H1 (cell line): ENCODE data around the gene GALNT6. TPM values are rescaled to one million over a fixed set of nuclear protein-coding genes. Genes with fewer than 3 reads are reported as not detected.

Experiments
- CTCF ChIA-PET: fragments of 300-600 bp; sonication (Branson Sonifier 250); formaldehyde crosslinking; loops from one replicate; lab custom pipeline; 2021; ENCODE audit not compliant: partially characterized antibody; lab: Charles Lee
- POLR2A ChIA-PET: fragments of 300-600 bp; sonication (Branson Sonifier 250); formaldehyde crosslinking; loops from one replicate; lab custom pipeline; 2021; ENCODE audit warnings: inconsistent platforms; ENCODE audit not compliant: partially characterized antibody; lab: Charles Lee
- DNase-seq, 2 experiments: peaks; one replicate each; pipeline versions ENCODE4 v3.0.0 to v3.0.0-alpha.2; 2010 to 2022; ENCODE audit warnings: low spot score in 2 of 2, low read depth in 1 of 2, mixed read lengths in 1 of 2
- FAIRE-seq: peaks from 2 replicates; lab custom pipeline; 2011; peaks lifted over from hg19 to GRCh38; lab: Jason Lieb, UNC
- H2AFZ ChIP-seq: 2 replicates; pipeline ENCODE4 v1.8.1; 2012; ENCODE audit warnings: low read length, inconsistent platforms
- H2AK5ac ChIP-seq: 2 replicates; pipeline ENCODE4 v1.6.1; 2013; ENCODE audit warnings: low read depth, low read length
- H2BK120ac ChIP-seq: replicated peaks from 2 replicates; pipeline ENCODE3; 2013; ENCODE audit warnings: low read depth, low read length, inconsistent platforms
- H2BK12ac ChIP-seq: 2 replicates; pipeline ENCODE4 v1.6.1; 2013; ENCODE audit warnings: low read depth, low read length
- H2BK15ac ChIP-seq: 2 replicates; pipeline ENCODE4 v1.6.1; 2013; ENCODE audit warnings: low read length
- H2BK20ac ChIP-seq: 2 replicates; pipeline ENCODE4 v1.6.1; 2013; ENCODE audit warnings: low read length
- H2BK5ac ChIP-seq: 2 replicates; pipeline ENCODE4 v1.6.1; 2013; ENCODE audit warnings: low read depth, low read length
- H3K14ac ChIP-seq: 2 replicates; pipeline ENCODE4 v1.6.1; 2013; ENCODE audit warnings: inconsistent platforms; ENCODE audit not compliant: insufficient read length
- H3K18ac ChIP-seq: 2 replicates; pipeline ENCODE4 v1.6.1; 2013; ENCODE audit warnings: low read length; ENCODE audit errors: extremely low read depth
- H3K23ac ChIP-seq: 2 replicates; pipeline ENCODE4 v1.6.1; 2013; ENCODE audit warnings: inconsistent platforms; ENCODE audit not compliant: insufficient read length
- H3K23me2 ChIP-seq: 2 replicates; pipeline ENCODE4 v1.6.1; 2013; ENCODE audit warnings: low read depth, low read length
- H3K27ac ChIP-seq: 2 replicates; pipeline ENCODE4 v1.6.1; 2011; ENCODE audit warnings: low read depth, low read length, inconsistent platforms
- H3K27me3 ChIP-seq, 4 experiments: replicated peaks in 1 of 4; 1 replicate in 1 of 4; 2 replicates in 3 of 4; pipeline versions ENCODE4 v1.6.1 to v1.8.1; 2011 to 2013; ENCODE audit warnings: low read length in 3 of 4, mild to moderate bottlenecking in 3 of 4, inconsistent platforms in 2 of 4, mixed read lengths in 2 of 4, moderate library complexity in 1 of 4; ENCODE audit not compliant: control insufficient read depth in 3 of 4, insufficient read depth in 3 of 4; ENCODE audit errors: extremely low read depth in 1 of 4
- H3K36me3 ChIP-seq, 4 experiments: 2 replicates each; pipeline versions ENCODE4 v1.6.1 to v1.8.1; 2011 to 2013; ENCODE audit warnings: mild to moderate bottlenecking in 4 of 4, low read length in 3 of 4, moderate library complexity in 2 of 4, control low read depth in 1 of 4, inconsistent platforms in 1 of 4; ENCODE audit not compliant: insufficient read depth in 4 of 4, control insufficient read depth in 2 of 4
- H3K4ac ChIP-seq: replicated peaks from 2 replicates; pipeline ENCODE3; 2013; ENCODE audit warnings: low read length, low read depth, mixed read lengths, inconsistent platforms; ENCODE audit not compliant: insufficient read length
- H3K4me1 ChIP-seq, 4 experiments: replicated peaks in 1 of 4; 1 replicate in 1 of 4; 2 replicates in 3 of 4; pipeline versions ENCODE4 v1.6.1 to v1.8.1; 2011 to 2013; ENCODE audit warnings: low read length in 3 of 4, inconsistent platforms in 2 of 4, mixed read lengths in 1 of 4; ENCODE audit not compliant: insufficient read depth in 4 of 4, control insufficient read depth in 3 of 4
- H3K4me2 ChIP-seq, 2 experiments: 2 replicates each; pipeline versions ENCODE4 v1.6.1 to v1.8.1; 2011 to 2013; ENCODE audit warnings: low read depth in 2 of 2, low read length in 2 of 2, control low read depth in 1 of 2, inconsistent platforms in 1 of 2, mild to moderate bottlenecking in 1 of 2; ENCODE audit not compliant: insufficient read depth in 1 of 2
- H3K4me3 ChIP-seq, 4 experiments: fragments of 200-600, 300-600 bp in 1 of 4; sonication (generic), shearing (Covaris generic), sonication (Bioruptor Twin) in 1 of 4; 2 replicates each; pipeline versions ENCODE4 v1.5.1 to v1.8.1; 2011 to 2016; ENCODE audit warnings: low read length in 4 of 4, low read depth in 3 of 4, control low read depth in 2 of 4, inconsistent platforms in 2 of 4, mild to moderate bottlenecking in 2 of 4, mixed read lengths in 1 of 4, moderate library complexity in 1 of 4; ENCODE audit not compliant: insufficient read depth in 2 of 4; ENCODE audit errors: extremely low read depth in 1 of 4
- H3K56ac ChIP-seq: replicated peaks from 2 replicates; pipeline ENCODE3; 2013; ENCODE audit warnings: low read depth, mild to moderate bottlenecking, mixed read lengths, low read length, inconsistent platforms; ENCODE audit not compliant: insufficient read length
- H3K79me1 ChIP-seq: 2 replicates; pipeline ENCODE4 v1.6.1; 2013; ENCODE audit warnings: low read depth, low read length, control low read depth
- H3K79me2 ChIP-seq, 2 experiments: 2 replicates each; pipeline versions ENCODE4 v1.6.1 to v1.8.1; 2012 to 2013; ENCODE audit warnings: low read length in 2 of 2, mild to moderate bottlenecking in 2 of 2, inconsistent platforms in 1 of 2; ENCODE audit not compliant: insufficient read depth in 2 of 2, control insufficient read depth in 1 of 2
- H3K9ac ChIP-seq, 4 experiments: replicated peaks in 1 of 4; 1 replicate in 1 of 4; 2 replicates in 3 of 4; pipeline versions ENCODE4 v1.6.1 to v1.8.1; 2011 to 2013; ENCODE audit warnings: low read depth in 3 of 4, low read length in 3 of 4, control low read depth in 2 of 4, mild to moderate bottlenecking in 2 of 4, moderate library complexity in 2 of 4, inconsistent platforms in 1 of 4; ENCODE audit errors: extremely low read depth in 1 of 4
- H3K9me3 ChIP-seq, 2 experiments: 2 replicates each; pipeline versions ENCODE4 v1.6.1 to v1.8.1; 2012 to 2013; ENCODE audit warnings: mild to moderate bottlenecking in 2 of 2, moderate library complexity in 2 of 2, control low read depth in 1 of 2, inconsistent platforms in 1 of 2, low read depth in 1 of 2, low read length in 1 of 2, mixed read lengths in 1 of 2; ENCODE audit not compliant: insufficient read depth in 2 of 2
- H4K20me1 ChIP-seq, 2 experiments: replicated peaks in 1 of 2; 2 replicates each; pipeline versions ENCODE3 to v1.8.1; 2011 to 2013; ENCODE audit warnings: inconsistent platforms in 2 of 2, low read length in 2 of 2, mild to moderate bottlenecking in 1 of 2; ENCODE audit not compliant: insufficient read depth in 2 of 2, control insufficient read depth in 1 of 2
- H4K5ac ChIP-seq: 2 replicates; pipeline ENCODE4 v1.6.1; 2013; ENCODE audit warnings: low read length, low read depth, mixed read lengths, inconsistent platforms; ENCODE audit not compliant: insufficient read length
- H4K8ac ChIP-seq: 2 replicates; pipeline ENCODE4 v1.8.0; 2013; ENCODE audit warnings: mild to moderate bottlenecking, moderate library complexity, low read length, inconsistent platforms; ENCODE audit not compliant: insufficient read depth; ENCODE audit errors: extremely low read depth
- H4K91ac ChIP-seq: replicated peaks from 2 replicates; pipeline ENCODE3; 2013; ENCODE audit warnings: low read length, mixed read lengths, inconsistent platforms; ENCODE audit not compliant: insufficient read length
- CBX5 ChIP-seq: fragments of 300-800, 300-1000 bp; sonication (generic); IDR thresholded peaks from 2 replicates; pipeline ENCODE4 v1.7.1; 2016; ENCODE audit warnings: antibody characterized with exemption, low read length, low read depth
- GTF2F1 ChIP-seq: IDR thresholded peaks from 2 replicates; pipeline ENCODE4 v1.6.1; 2012; ENCODE audit warnings: low read depth, low read length, improper control_type of control experiment, borderline replicate concordance
- KDM1A ChIP-seq: fragments of 200-600, 300-600 bp; sonication (generic); IDR thresholded peaks from 2 replicates; pipeline ENCODE4 v1.7.1; 2016; ENCODE audit warnings: mild to moderate bottlenecking, low read length, borderline replicate concordance
- RNF2 ChIP-seq: fragments of 200-900, 300-1000 bp; sonication (generic); IDR thresholded peaks from 2 replicates; pipeline ENCODE4 v1.7.1; 2016; ENCODE audit warnings: borderline replicate concordance, low read depth, mild to moderate bottlenecking, antibody characterized with exemption, low read length; ENCODE audit not compliant: poor library complexity, severe bottlenecking; ENCODE audit errors: missing control alignments
- SIRT6 ChIP-seq: IDR thresholded peaks from one replicate; pipeline ENCODE4 v1.7.1; 2012; ENCODE audit warnings: low read length, inconsistent platforms
- SUZ12 ChIP-seq: fragments of 200-600 bp; sonication (generic); IDR thresholded peaks from 2 replicates; pipeline ENCODE4 v1.6.1; 2012; ENCODE audit warnings: mild to moderate bottlenecking, inconsistent platforms, low read length, moderate library complexity, mixed read lengths
- TAF7 ChIP-seq: optimal IDR thresholded peaks from 2 replicates; pipeline ENCODE3; 2011; ENCODE audit warnings: low read depth, mild to moderate bottlenecking, inconsistent platforms, low read length, moderate library complexity, borderline replicate concordance
- ZNF274 ChIP-seq: IDR thresholded peaks from 2 replicates; pipeline ENCODE4 v1.7.0; 2012; ENCODE audit warnings: low read length, borderline replicate concordance; ENCODE audit errors: extremely low read depth
- WGBS, 2 experiments: shearing (Covaris generic) in 1 of 2; methylation state at CpG; one replicate each; pipeline versions ENCODE4 v1.1.6 to v1.1.7; 2013 to 2015; ENCODE audit warnings: low lambda C conversion rate in 2 of 2, mixed read lengths in 2 of 2, inconsistent platforms in 1 of 2, low coverage in 1 of 2, missing lambda C conversion rate in 1 of 2; ENCODE audit not compliant: insufficient replicate concordance in 2 of 2, insufficient coverage in 1 of 2, insufficient read length in 1 of 2; ENCODE audit errors: extremely low coverage in 1 of 2, missing lambda C conversion rate in 1 of 2; 5-methylcytosine and 5-hydroxymethylcytosine counted together
- polyA plus RNA-seq, 7 experiments: library from polyadenylated mRNA; depleted of rRNA in 3 of 7; stranded (reverse) in 5 of 7; unstranded in 2 of 7; fragments of >200 nt in 5 of 7; fragments of 200-250 nt in 2 of 7; gene quantifications; 1 replicate in 5 of 7; 2 replicates in 1 of 7; 4 replicates in 1 of 7; pipeline versions ENCODE4 v1.2.1 to v1.2.3, GENCODE V29; 2011 to 2013; ENCODE audit warnings: missing spikeins in 2 of 7, mixed read lengths in 2 of 7
- total RNA-seq: library from RNA; stranded (reverse); fragmentation: NEBNext Ultra II Directional; extraction: Animal tissue kit (Norgen Biotek cat#: 25700); gene quantifications from 2 replicates; pipeline ENCODE4 v1.2.1, GENCODE V29; 2021
- TF ChIP-seq, protein P1 (sequence below): IDR thresholded peaks from 2 replicates; pipeline ENCODE4 v1.6.1; 2011; ENCODE audit warnings: low read length, improper control_type of control experiment

GALNT6 gene
- total and polyA plus RNA-seq, 2 of the 8 experiments (the other 6 are each of a cell fraction or from before 2014, with no cell fraction given): 5.8 to 10.7 TPM

- no peaks in the 10 kb centered on the region for H3K4me1 ChIP-seq
- H3K18ac ChIP-seq: no peak overlapping the region
- H3K23me2 ChIP-seq: peaks cover 2% of the 10 kb centered on the region; the same call in 1 of the 2 replicates
- no peaks in the 10 kb centered on the region for H3K9me3 ChIP-seq
- H2BK120ac ChIP-seq: no peak overlapping the region
- no peak overlapping the region for H2BK12ac ChIP-seq
- no peak overlapping the region for H2BK5ac ChIP-seq
- H3K79me1 ChIP-seq: no peaks in the 10 kb centered on the region
- H4K91ac ChIP-seq: no peak overlapping the region
- H3K14ac ChIP-seq: no peak overlapping the region
- POLR2A ChIA-PET: interaction anchor here (1.2 to 1.3 kb wide), 2 partner anchors 13 to 39 kb away, joined by 3 to 4 read pairs; no protein-coding TSS in a partner anchor
- no peak overlapping the region for H3K23ac ChIP-seq
- H2AK5ac ChIP-seq: no peak overlapping the region
- no peak overlapping the region for H3K4me2 ChIP-seq
- H4K20me1 ChIP-seq: no peaks in the 10 kb centered on the region
- CTCF ChIA-PET: interaction anchor here (0.6 to 1.9 kb wide), 6 partner anchors 18 to 254 kb away, joined by 3 to 10 read pairs (median 3); no protein-coding TSS in a partner anchor
- WGBS, 2 experiments: 93% methylated on average over 6 of the region's 6 CpGs; no CpG with 5 or more reads in 1 of the 2 experiments
- H2BK20ac ChIP-seq: no peak overlapping the region
- no peak for DNase-seq
- FAIRE-seq: no peak
- no peaks in the 10 kb centered on the region for H3K79me2 ChIP-seq
- no peaks in the 10 kb centered on the region for H3K36me3 ChIP-seq
- H3K27ac ChIP-seq: no peak overlapping the region
- H2BK15ac ChIP-seq: no peak overlapping the region
- no peak overlapping the region for H4K8ac ChIP-seq
- H3K56ac ChIP-seq: no peak overlapping the region
- no peaks in the 10 kb centered on the region for H3K27me3 ChIP-seq
- peak overlapping the region; percentile 35; the same call in 1 of the 2 replicates for H2AFZ ChIP-seq
- H3K9ac ChIP-seq: no peak overlapping the region
- H4K5ac ChIP-seq: no peak overlapping the region
- no peak overlapping the region for H3K4ac ChIP-seq
- no peak overlapping the region for H3K4me3 ChIP-seq
- TF ChIP-seq CBX5 (no peak), SUZ12 (no peak), TAF7 (no peak), SIRT6 (no peak), GTF2F1 (no peak), ZNF274 (no peak), KDM1A (no peak), RNF2 (no peak)
- TF ChIP-seq, protein P1, sequence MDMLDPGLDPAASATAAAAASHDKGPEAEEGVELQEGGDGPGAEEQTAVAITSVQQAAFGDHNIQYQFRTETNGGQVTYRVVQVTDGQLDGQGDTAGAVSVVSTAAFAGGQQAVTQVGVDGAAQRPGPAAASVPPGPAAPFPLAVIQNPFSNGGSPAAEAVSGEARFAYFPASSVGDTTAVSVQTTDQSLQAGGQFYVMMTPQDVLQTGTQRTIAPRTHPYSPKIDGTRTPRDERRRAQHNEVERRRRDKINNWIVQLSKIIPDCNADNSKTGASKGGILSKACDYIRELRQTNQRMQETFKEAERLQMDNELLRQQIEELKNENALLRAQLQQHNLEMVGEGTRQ: no peak
These were observed 83.3 kb downstream of the GALNT6 start for GRCh38 chr12:51307655-51308593.
